ENCODE results near the gene ASB4.

The ASB4 gene

GRCh38 chr7:95558864-95559263 is 73.1 kb downstream of the ASB4 start:
- DNase-seq, result no peak

GRCh38 chr7:95560674-95561073 is 74.9 kb downstream of the ASB4 start:
- DNase-seq, result no peak

- DNase-seq, result no peak
Observed at GRCh38 chr7:95569720-95570119, 84.0 kb downstream of the ASB4 start.

DNA sequence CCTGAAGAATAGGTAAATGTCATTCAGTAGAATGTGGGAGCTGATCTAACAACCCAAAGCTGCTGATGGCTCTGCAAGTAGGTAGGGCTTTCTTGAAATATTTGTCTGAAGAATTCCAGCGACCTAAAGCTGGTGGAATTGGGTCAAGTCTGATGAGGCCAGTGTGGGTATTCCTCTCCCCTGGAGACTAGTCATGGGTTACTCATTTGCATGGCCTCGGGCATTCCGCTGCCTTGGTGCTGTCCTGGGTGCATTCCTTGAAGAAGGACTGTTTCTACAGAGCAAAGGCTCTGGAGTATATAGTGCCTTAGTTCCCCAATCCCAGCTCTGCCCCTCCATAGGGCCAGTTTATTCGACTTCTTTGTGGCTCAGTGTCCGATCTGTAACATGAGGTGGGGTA is 91.4 kb downstream of the ASB4 start:
- DNase-seq, result no peak

- DNase-seq, result no peak
Observed at GRCh38 chr7:95578299-95578855, 92.6 kb downstream of the ASB4 start.

- no peak for DNase-seq
Observed at GRCh38 chr7:95579318-95579717, 93.6 kb downstream of the ASB4 start.

DNA sequence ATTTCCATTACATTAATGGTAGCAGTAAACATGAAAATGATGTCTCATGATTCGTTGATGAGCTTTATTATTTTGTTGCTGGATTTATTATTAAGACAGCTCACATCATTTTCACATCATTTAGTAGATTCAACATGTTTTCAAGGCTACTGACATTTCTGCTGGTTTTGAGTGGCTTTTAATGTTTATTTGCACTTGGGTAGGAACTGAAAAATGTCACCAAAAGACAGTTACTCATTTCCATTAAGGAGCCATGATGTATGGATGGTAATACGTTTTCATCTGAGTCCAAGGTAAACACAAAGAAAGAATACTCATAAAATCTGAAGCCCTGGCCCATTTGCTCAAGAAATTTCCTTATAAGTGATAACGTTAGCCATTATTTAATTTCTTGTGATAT is 95.7 kb downstream of the ASB4 start:
- DNase-seq, result no peak

- DNase-seq, result no peak
Observed at GRCh38 chr7:95582578-95583293, 97.0 kb downstream of the ASB4 start.

DNA sequence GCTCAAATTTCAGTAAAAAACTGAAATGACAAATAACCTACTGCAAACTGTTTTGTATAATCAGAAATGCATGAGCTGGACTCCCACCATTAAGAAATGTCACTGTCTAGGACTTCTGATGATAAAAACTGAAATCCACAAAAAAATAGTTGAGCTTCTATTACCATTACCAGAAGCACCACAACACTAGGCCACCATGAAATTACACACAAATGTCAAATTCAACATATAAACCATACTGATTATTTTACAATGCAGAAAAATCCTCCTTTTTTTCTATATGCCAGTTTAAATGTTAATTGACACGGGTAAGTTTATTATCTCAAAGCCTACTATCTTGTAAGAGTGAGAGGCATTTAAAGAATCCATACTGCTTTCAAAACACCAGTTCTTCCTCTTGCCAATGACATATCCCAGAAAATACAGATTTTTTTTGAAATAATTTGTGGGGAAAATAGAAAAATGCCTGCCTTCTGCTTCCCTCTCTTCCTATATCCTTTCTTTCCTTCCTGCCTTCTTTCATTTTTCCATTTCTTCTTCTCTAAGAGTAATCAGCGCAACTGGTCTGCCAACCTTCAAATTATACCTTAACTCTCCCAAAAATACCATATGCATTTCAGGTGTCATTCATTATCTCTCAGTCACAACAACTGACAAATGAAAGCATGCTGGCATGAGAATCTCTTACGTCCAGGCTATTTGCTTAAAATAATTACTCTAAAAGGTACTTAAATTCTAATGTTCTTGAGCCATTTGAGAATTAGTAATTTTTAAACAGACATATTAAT is 98.3 kb downstream of the ASB4 start:
- no peak for DNase-seq

- no peak for DNase-seq
Observed at GRCh38 chr7:95584769-95585425, 99.2 kb downstream of the ASB4 start.

DNA sequence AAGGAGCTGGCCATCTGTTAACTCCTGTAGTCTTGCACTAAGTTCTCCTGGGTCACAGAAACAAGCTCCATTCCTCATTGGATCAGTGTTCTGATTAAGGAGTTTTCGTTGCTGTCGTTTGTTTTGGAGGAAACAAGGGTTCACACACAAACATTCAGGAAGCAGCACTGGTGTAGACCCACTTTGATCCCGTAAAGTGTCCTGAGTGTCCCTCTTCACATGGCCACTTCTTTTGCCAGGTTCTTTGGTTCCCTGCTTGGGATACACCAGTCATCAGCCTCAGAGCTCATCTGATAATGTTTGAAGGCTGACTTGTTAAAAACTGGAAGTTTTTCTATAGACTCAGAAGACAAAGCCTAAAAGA is 99.7 kb downstream of the ASB4 start:
- no peak for DNase-seq

- DNase-seq, result no peak
Observed at GRCh38 chr7:95586951-95587301, 101.2 kb downstream of the ASB4 start.

- DNase-seq, result no peak
Observed at GRCh38 chr7:95589031-95589430, 103.3 kb downstream of the ASB4 start.

GRCh38 chr7:95589766-95590165 is 104.0 kb downstream of the ASB4 start:
- DNase-seq, result no peak

Data from NK-92 treated with Interleukin-12 subunit alpha and Interleukin-12 subunit beta, amount 100 ng/mL, for 24 hours (cell line).